HCT116 (cell line): ENCODE results near the gene CLEC11A. TPM values are rescaled to one million over a fixed set of nuclear protein-coding genes. Genes with fewer than 3 reads are reported as not detected.

Source experiments
- ATAC-seq: fragments of 200-7000 bp; cut with Tn5 transposase; 2 replicates; pipeline ENCODE4 v1.9.1; 2020; ENCODE audit warnings: mild to moderate bottlenecking, moderate library complexity
- BruUV-seq: library from RNA; stranded (reverse); fragments of 400-500 nt; replicated peaks from 2 replicates; lab custom pipeline; 2021; lab: Mats Ljungman, UMichigan
- CTCF ChIA-PET: fragments of 300-600 bp; sonication (Branson Sonifier 250); formaldehyde crosslinking; loops from one replicate; lab custom pipeline; 2021; ENCODE audit warnings: antibody characterized with exemption; lab: Charles Lee
- POLR2A ChIA-PET: fragments of 300-600, 350-600 bp; sonication (Branson Sonifier 250); formaldehyde crosslinking; loops from one replicate; lab custom pipeline; 2021; ENCODE audit warnings: antibody characterized with exemption; lab: Charles Lee
- RAD21 ChIA-PET, 2 experiments: fragments of 300-600 bp; sonication (Branson Sonifier 250); formaldehyde crosslinking; loops; one replicate each; lab custom pipeline; 2023; ENCODE audit warnings: low total read pairs in 2 of 2; ENCODE audit not compliant: uncharacterized antibody in 2 of 2, unreplicated experiment in 2 of 2, low non-redundant PET in 1 of 2; lab: Charles Lee
- DNase-seq: peaks from one replicate; pipeline ENCODE4 v3.0.0-alpha.2; 2010; ENCODE audit warnings: low read depth, low spot score
- H2AFZ ChIP-seq: fragments of 200-600 bp; shearing (Covaris generic), sonication (generic); 2 replicates; pipeline ENCODE4 v1.6.1; 2017; ENCODE audit warnings: low read depth, mixed run types, mixed read lengths, antibody characterized with exemption, low read length; ENCODE audit not compliant: poor library complexity, severe bottlenecking
- H3K27ac ChIP-seq: 2 replicates; pipeline ENCODE4 v1.5.1; 2012; ENCODE audit warnings: low read depth, low read length
- H3K27me3 ChIP-seq: fragments of 200-600 bp; sonication (generic); 2 replicates; pipeline ENCODE4 v1.6.1; 2016; ENCODE audit warnings: mixed run types, low read length, mixed read lengths; ENCODE audit not compliant: insufficient read depth
- H3K36me3 ChIP-seq, 2 experiments: fragments of 200-500 bp in 1 of 2; fragments of 200-600 bp in 1 of 2; sonication (Bioruptor generic) in 1 of 2; sonication (generic) in 1 of 2; 2 replicates each; pipeline versions ENCODE4 v1.5.1 to v1.6.1; 2014 to 2016; ENCODE audit warnings: low read length in 2 of 2, inconsistent platforms in 1 of 2, mixed read lengths in 1 of 2, mixed run types in 1 of 2; ENCODE audit not compliant: insufficient read depth in 2 of 2, control insufficient read depth in 1 of 2
- H3K4me1 ChIP-seq, 2 experiments: fragments of 200-600 bp in 1 of 2; sonication (generic) in 1 of 2; 2 replicates each; pipeline versions ENCODE4 v1.5.1 to v1.6.1; 2012 to 2017; ENCODE audit warnings: low read length in 2 of 2, inconsistent platforms in 1 of 2, mild to moderate bottlenecking in 1 of 2, mixed read lengths in 1 of 2, mixed run types in 1 of 2, moderate library complexity in 1 of 2; ENCODE audit not compliant: insufficient read depth in 2 of 2, control insufficient read depth in 1 of 2
- H3K4me2 ChIP-seq: fragments of 200-600 bp; sonication (generic); 2 replicates; pipeline ENCODE4 v1.6.1; 2017; ENCODE audit warnings: mixed run types, low read length, mixed read lengths
- H3K4me3 ChIP-seq, 2 experiments: fragments of 200-600 bp in 1 of 2; sonication (generic) in 1 of 2; replicated peaks in 1 of 2; 2 replicates each; pipeline ENCODE4 v1.5.1; 2011 to 2016; ENCODE audit warnings: low read length in 2 of 2, control low read depth in 1 of 2, low read depth in 1 of 2, mild to moderate bottlenecking in 1 of 2, mixed read lengths in 1 of 2, mixed run types in 1 of 2
- H3K79me2 ChIP-seq: fragments of 200-600 bp; sonication (generic); 2 replicates; pipeline ENCODE4 v1.6.1; 2017; ENCODE audit warnings: mild to moderate bottlenecking, mixed run types, low read length, moderate library complexity, mixed read lengths; ENCODE audit not compliant: insufficient read depth
- H3K9ac ChIP-seq: fragments of 200-600 bp; sonication (generic); 2 replicates; pipeline ENCODE4 v1.6.1; 2016; ENCODE audit warnings: low read length, mixed read lengths
- H3K9me2 ChIP-seq: fragments of 200-600 bp; sonication (generic), shearing (Covaris generic); 2 replicates; pipeline ENCODE4 v1.6.1; 2017; ENCODE audit warnings: mixed run types, mild to moderate bottlenecking, moderate library complexity; ENCODE audit not compliant: insufficient read depth
- H3K9me3 ChIP-seq, 2 experiments: fragments of 200-500 bp in 1 of 2; fragments of 200-600 bp in 1 of 2; sonication (Bioruptor generic) in 1 of 2; sonication (generic) in 1 of 2; 2 replicates each; pipeline ENCODE4 v1.6.1; 2014 to 2017; ENCODE audit warnings: low read length in 2 of 2, mixed read lengths in 2 of 2, inconsistent platforms in 1 of 2, low read depth in 1 of 2, mild to moderate bottlenecking in 1 of 2, mixed run types in 1 of 2, moderate library complexity in 1 of 2; ENCODE audit not compliant: control insufficient read depth in 1 of 2, insufficient read depth in 1 of 2
- H4K20me1 ChIP-seq: fragments of 200-600 bp; sonication (generic), shearing (Covaris generic); 2 replicates; pipeline ENCODE4 v1.6.1; 2017; ENCODE audit warnings: mixed run types, mild to moderate bottlenecking, moderate library complexity; ENCODE audit not compliant: insufficient read depth
- CEBPB ChIP-seq: IDR thresholded peaks from 2 replicates; pipeline ENCODE4 v1.6.1; 2012; ENCODE audit warnings: low read depth
- CTCF ChIP-seq, 3 experiments: fragments of 200-600 bp in 1 of 3; sonication (generic) in 1 of 3; IDR thresholded peaks in 2 of 3; conservative IDR thresholded peaks in 1 of 3; 2 replicates each; pipeline ENCODE4 v1.5.1; 2012 to 2017; ENCODE audit warnings: low read depth in 2 of 3, low read length in 2 of 3, antibody characterized with exemption in 1 of 3, borderline replicate concordance in 1 of 3, control low read depth in 1 of 3, mild to moderate bottlenecking in 1 of 3, mixed read lengths in 1 of 3, mixed run types in 1 of 3, moderate library complexity in 1 of 3; ENCODE audit not compliant: insufficient read depth in 1 of 3
- EZH2 ChIP-seq: fragments of 200-600 bp; sonication (generic); IDR thresholded peaks from 2 replicates; pipeline ENCODE4 v1.6.1; 2017; ENCODE audit warnings: antibody characterized with exemption, mixed run types
- MAX ChIP-seq: IDR thresholded peaks from 2 replicates; pipeline ENCODE4 v1.6.1; 2012
- SP1 ChIP-seq: IDR thresholded peaks from 2 replicates; pipeline ENCODE4 v1.6.1; 2012; ENCODE audit warnings: low read depth
- SRF ChIP-seq: IDR thresholded peaks from 2 replicates; pipeline ENCODE4 v1.6.1; 2012; ENCODE audit warnings: low read depth
- ZNF274 ChIP-seq: fragments of 200-500 bp; sonication (Bioruptor generic); IDR thresholded peaks from 2 replicates; pipeline ENCODE4 v1.6.1; 2014; ENCODE audit warnings: mild to moderate bottlenecking, low read depth, low read length, inconsistent platforms
- intact Hi-C: fragments of 100-400 bp; cut with micrococcal nuclease; formaldehyde crosslinking; loops from 2 replicates; pipeline ENCODE4 v1.10.0; 2022
- total RNA-seq: library from RNA; stranded (reverse); gene quantifications from one replicate; pipeline ENCODE4 v1.2.1, GENCODE V29; 2021; ENCODE audit not compliant: unreplicated experiment

Gene CLEC11A
- total RNA-seq, 1 experiment from 2014 or later: 7.1 TPM

GRCh38 chr19:50720921-50721381, 2.2 kb upstream of the CLEC11A start:
- ChIA-PET RAD21 (no interaction called here), POLR2A (no interaction called here), CTCF (interaction anchor here (0.9 to 1.0 kb wide), 2 partner anchors 17 to 63 kb away, joined by 3 to 4 read pairs; no protein-coding TSS in a partner anchor)
- Histone ChIP-seq H3K27me3 (no peaks in the 10 kb centered on the region), H3K4me1 (peaks cover 14 to 46% of the 10 kb centered on the region in 2 experiments; a peak in 3 of 4 replicates), H3K4me2 (no peak overlapping the region), H3K9me3 (no peaks in the 10 kb centered on the region), H2AFZ (no peak overlapping the region), H3K9ac (no peak overlapping the region), H3K27ac (no peak overlapping the region), H3K9me2 (no peaks in the 10 kb centered on the region), H3K36me3 (no peaks in the 10 kb centered on the region), H3K4me3 (no peak overlapping the region), H3K79me2 (peaks cover 8% of the 10 kb centered on the region), H4K20me1 (no peaks in the 10 kb centered on the region)
- TF ChIP-seq ZNF274 (no peak), EZH2 (no peak), SP1 (no peak), CEBPB (no peak), SRF (no peak), MAX (no peak), CTCF (IDR thresholded peaks at IDR 0.05 in 2 of 3, conservative IDR thresholded peaks at IDR 0.05 in 1 of 3; ENCODE audit: borderline replicate concordance in 1 of 3, insufficient read depth in 1 of 3, low read depth in 2 of 3, low read length in 2 of 3) (0 out of 6 replicates have a peak, but pooled peaks of 1 of the 3 experiments have one; percentile 16)
- DNase-seq: no peak
- no TSS peak for BruUV-seq
- ATAC-seq: no peak
- intact Hi-C loops: loop anchor here (5.0 kb wide), 1 partner anchor 61 kb away; no protein-coding TSS in a partner anchor
